ENCODE measurements around the gene NIPSNAP2.

GRCh38 chr7:56009695-56010094 is 45.3 kb downstream of the NIPSNAP2 start:
- no peak for TF ChIP-seq TEAD4 (IDR thresholded peaks at IDR 0.05; ENCODE audit: borderline replicate concordance, insufficient read depth)
- TF ChIP-seq, protein P1, sequence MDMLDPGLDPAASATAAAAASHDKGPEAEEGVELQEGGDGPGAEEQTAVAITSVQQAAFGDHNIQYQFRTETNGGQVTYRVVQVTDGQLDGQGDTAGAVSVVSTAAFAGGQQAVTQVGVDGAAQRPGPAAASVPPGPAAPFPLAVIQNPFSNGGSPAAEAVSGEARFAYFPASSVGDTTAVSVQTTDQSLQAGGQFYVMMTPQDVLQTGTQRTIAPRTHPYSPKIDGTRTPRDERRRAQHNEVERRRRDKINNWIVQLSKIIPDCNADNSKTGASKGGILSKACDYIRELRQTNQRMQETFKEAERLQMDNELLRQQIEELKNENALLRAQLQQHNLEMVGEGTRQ (IDR thresholded peaks at IDR 0.05; ENCODE audit: borderline replicate concordance, low read depth, low read length) = no peak
- TF ChIP-seq, protein P2, sequence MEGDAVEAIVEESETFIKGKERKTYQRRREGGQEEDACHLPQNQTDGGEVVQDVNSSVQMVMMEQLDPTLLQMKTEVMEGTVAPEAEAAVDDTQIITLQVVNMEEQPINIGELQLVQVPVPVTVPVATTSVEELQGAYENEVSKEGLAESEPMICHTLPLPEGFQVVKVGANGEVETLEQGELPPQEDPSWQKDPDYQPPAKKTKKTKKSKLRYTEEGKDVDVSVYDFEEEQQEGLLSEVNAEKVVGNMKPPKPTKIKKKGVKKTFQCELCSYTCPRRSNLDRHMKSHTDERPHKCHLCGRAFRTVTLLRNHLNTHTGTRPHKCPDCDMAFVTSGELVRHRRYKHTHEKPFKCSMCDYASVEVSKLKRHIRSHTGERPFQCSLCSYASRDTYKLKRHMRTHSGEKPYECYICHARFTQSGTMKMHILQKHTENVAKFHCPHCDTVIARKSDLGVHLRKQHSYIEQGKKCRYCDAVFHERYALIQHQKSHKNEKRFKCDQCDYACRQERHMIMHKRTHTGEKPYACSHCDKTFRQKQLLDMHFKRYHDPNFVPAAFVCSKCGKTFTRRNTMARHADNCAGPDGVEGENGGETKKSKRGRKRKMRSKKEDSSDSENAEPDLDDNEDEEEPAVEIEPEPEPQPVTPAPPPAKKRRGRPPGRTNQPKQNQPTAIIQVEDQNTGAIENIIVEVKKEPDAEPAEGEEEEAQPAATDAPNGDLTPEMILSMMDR (IDR thresholded peaks at IDR 0.05) = no peak
